Keratinocyte (primary cell): ENCODE measurements around the gene FOXP2.

Source experiments
- EZH2 ChIP-seq: IDR thresholded peaks from one replicate; pipeline ENCODE4 v1.6.1; 2012; ENCODE audit warnings: inconsistent platforms, mild to moderate bottlenecking, low read length, moderate library complexity
- TF ChIP-seq, protein P1 (sequence below), 3 experiments: IDR thresholded peaks in 1 of 3; conservative IDR thresholded peaks in 1 of 3; optimal IDR thresholded peaks in 1 of 3; 2 replicates in 2 of 3; 3 replicates in 1 of 3; pipeline versions ENCODE3 to v1.5.1; 2011; ENCODE audit warnings: low read length in 3 of 3, mild to moderate bottlenecking in 3 of 3, moderate library complexity in 2 of 3, control low read depth in 1 of 3, inconsistent platforms in 1 of 3; ENCODE audit not compliant: insufficient read depth in 2 of 3; ENCODE audit errors: extremely low read depth in 1 of 3

DNA sequence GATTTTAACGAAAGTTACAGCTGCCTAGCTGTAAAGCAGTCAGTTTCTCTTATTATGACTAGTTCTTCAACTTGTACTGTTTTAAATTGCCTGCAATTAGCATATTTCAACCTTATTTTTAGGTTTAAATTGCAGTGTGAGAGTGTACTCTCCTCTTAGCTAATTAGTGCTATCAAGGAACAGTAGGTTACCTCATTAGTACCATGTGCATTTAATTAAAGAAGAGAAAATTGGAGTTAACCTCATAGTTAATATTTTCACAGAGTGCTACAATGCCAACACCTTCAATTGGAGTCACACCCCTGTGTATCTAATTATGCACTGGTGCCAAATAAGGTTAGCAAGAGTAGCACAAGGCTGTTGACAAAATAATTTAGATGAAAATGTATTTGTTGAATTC lies 154.6 kb downstream of the FOXP2 start:
- TF ChIP-seq, protein P1, sequence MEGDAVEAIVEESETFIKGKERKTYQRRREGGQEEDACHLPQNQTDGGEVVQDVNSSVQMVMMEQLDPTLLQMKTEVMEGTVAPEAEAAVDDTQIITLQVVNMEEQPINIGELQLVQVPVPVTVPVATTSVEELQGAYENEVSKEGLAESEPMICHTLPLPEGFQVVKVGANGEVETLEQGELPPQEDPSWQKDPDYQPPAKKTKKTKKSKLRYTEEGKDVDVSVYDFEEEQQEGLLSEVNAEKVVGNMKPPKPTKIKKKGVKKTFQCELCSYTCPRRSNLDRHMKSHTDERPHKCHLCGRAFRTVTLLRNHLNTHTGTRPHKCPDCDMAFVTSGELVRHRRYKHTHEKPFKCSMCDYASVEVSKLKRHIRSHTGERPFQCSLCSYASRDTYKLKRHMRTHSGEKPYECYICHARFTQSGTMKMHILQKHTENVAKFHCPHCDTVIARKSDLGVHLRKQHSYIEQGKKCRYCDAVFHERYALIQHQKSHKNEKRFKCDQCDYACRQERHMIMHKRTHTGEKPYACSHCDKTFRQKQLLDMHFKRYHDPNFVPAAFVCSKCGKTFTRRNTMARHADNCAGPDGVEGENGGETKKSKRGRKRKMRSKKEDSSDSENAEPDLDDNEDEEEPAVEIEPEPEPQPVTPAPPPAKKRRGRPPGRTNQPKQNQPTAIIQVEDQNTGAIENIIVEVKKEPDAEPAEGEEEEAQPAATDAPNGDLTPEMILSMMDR (optimal IDR thresholded peaks at IDR 0.05 in 1 of 3, IDR thresholded peaks at IDR 0.05 in 1 of 3, conservative IDR thresholded peaks at IDR 0.05 in 1 of 3; ENCODE audit: extremely low read depth in 1 of 3, insufficient read depth in 2 of 3, low read length in 3 of 3) = no peak
- no peak for TF ChIP-seq EZH2
